Thyroid gland (tissue), 4 donors: ENCODE results near the gene ADAP1.

Experiments
- POLR2A ChIP-seq, 2 donors: fragments of 450-650 bp; IDR thresholded peaks; one replicate each; pipeline ENCODE4 v1.6.1; 2017; ENCODE audit warnings: antibody characterized with exemption in 2 of 2, mild to moderate bottlenecking in 2 of 2, moderate library complexity in 1 of 2
- TF ChIP-seq, protein P1 (sequence below), 6 experiments: fragments of 200-600 bp in 3 of 6; fragments of 450-650 bp in 3 of 6; sonication (generic) in 3 of 6; IDR thresholded peaks; one replicate each; pipeline ENCODE4 v1.5.1; 2016 to 2019; ENCODE audit warnings: antibody characterized with exemption in 6 of 6, mild to moderate bottlenecking in 2 of 6, inconsistent platforms in 1 of 6, moderate library complexity in 1 of 6

DNA sequence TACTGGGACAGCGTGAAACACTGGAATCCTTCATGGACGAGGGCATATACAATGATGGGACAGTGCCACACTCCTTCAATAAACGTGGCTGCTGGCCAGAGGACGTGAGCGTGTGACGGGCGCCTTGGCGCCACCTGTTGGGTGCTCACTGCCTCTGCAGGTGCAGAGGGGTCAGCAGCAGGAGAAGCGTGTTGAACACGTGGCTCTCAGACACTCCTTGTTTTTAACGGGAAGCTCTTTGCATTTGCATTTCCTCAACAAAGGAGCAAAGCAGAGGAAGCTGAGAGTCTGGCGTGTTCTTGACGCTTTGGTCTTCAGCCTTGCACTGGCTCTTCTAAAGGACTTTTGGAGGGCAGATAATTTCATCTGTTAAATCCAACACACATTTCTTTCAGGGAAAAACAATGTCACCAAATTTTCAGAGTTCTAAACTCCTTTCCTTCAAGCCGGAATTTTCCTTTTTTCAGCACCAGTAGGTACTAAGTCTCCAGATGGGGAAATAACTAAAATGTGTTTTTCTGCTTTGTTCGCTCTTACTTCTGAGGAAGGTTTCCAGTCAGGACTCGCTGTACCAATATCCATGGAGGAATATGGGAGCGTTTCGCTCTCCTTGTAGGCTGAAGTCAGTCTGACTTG is 81.0 kb downstream of the ADAP1 start:
- TF ChIP-seq, protein P1, sequence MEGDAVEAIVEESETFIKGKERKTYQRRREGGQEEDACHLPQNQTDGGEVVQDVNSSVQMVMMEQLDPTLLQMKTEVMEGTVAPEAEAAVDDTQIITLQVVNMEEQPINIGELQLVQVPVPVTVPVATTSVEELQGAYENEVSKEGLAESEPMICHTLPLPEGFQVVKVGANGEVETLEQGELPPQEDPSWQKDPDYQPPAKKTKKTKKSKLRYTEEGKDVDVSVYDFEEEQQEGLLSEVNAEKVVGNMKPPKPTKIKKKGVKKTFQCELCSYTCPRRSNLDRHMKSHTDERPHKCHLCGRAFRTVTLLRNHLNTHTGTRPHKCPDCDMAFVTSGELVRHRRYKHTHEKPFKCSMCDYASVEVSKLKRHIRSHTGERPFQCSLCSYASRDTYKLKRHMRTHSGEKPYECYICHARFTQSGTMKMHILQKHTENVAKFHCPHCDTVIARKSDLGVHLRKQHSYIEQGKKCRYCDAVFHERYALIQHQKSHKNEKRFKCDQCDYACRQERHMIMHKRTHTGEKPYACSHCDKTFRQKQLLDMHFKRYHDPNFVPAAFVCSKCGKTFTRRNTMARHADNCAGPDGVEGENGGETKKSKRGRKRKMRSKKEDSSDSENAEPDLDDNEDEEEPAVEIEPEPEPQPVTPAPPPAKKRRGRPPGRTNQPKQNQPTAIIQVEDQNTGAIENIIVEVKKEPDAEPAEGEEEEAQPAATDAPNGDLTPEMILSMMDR (IDR thresholded peaks at IDR 0.05): peak; percentile 83 to 98 (median 94)
- TF ChIP-seq POLR2A (IDR thresholded peaks at IDR 0.05): no peak
